AG09319 (cell line): ENCODE results near the gene EPS8L3.
"Not testable (repeated sequence)": the region's sequence is repeated elsewhere in the genome, so short reads cannot be mapped to it uniquely, and the experiment has no call there.

Experiments used
- DNase-seq: peaks from one replicate; pipeline ENCODE4 v3.0.0-alpha.2; 2010; ENCODE audit warnings: low read depth; ENCODE audit errors: extremely low read depth
- CTCF ChIP-seq: IDR thresholded peaks from 2 replicates; pipeline ENCODE4 v1.5.1; 2011; ENCODE audit warnings: low read depth, mild to moderate bottlenecking, inconsistent platforms, low read length, moderate library complexity

EPS8L3 gene

GRCh38 chr1:109760581-109761226 lies 3.0 kb downstream of the EPS8L3 start:
- no peak for TF ChIP-seq CTCF
- no peak for DNase-seq

GRCh38 chr1:109759513-109760334 lies 4.0 kb downstream of the EPS8L3 start:
- TF ChIP-seq CTCF: no peak
- DNase-seq: no peak

- no peak for TF ChIP-seq CTCF
- DNase-seq: no peak
These were observed 5.6 kb downstream of the EPS8L3 start for GRCh38 chr1:109757936-109758786.

- no peak for DNase-seq
- no peak for TF ChIP-seq CTCF
These were observed 6.7 kb downstream of the EPS8L3 start for GRCh38 chr1:109756848-109757521.

- not testable (repeated sequence) for DNase-seq
These were observed 7.4 kb downstream of the EPS8L3 start for GRCh38 chr1:109756325-109756724.

GRCh38 chr1:109754738-109755137 lies 9.0 kb downstream of the EPS8L3 start:
- no peak for DNase-seq
- TF ChIP-seq CTCF: no peak

- TF ChIP-seq CTCF: no peak
- no peak for DNase-seq
These were observed 12.0 kb downstream of the EPS8L3 start for GRCh38 chr1:109751531-109752260.
